HEK293 (cell line): ENCODE measurements around the gene FAAH.

Source experiments
- GLIS1 ChIP-seq: fragments of 450-650 bp; formaldehyde crosslinking; IDR thresholded peaks from 2 replicates; pipeline ENCODE4 v1.5.1; 2016; ENCODE audit warnings: missing biosample characterization, missing genetic modification characterization
- KLF7 ChIP-seq: fragments of 450-650 bp; formaldehyde crosslinking; IDR thresholded peaks from 2 replicates; pipeline ENCODE4 v1.5.1; 2016; ENCODE audit warnings: missing biosample characterization, missing genetic modification characterization, borderline replicate concordance
- SCRT1 ChIP-seq: fragments of 450-650 bp; formaldehyde crosslinking; IDR thresholded peaks from 2 replicates; pipeline ENCODE4 v1.5.1; 2016; ENCODE audit warnings: missing biosample characterization, missing genetic modification characterization, borderline replicate concordance
- YY2 ChIP-seq: fragments of 450-650 bp; formaldehyde crosslinking; IDR thresholded peaks from 2 replicates; pipeline ENCODE4 v1.5.1; 2016; ENCODE audit warnings: missing biosample characterization, missing genetic modification characterization
- ZNF146 ChIP-seq: fragments of 450-650 bp; formaldehyde crosslinking; IDR thresholded peaks from 2 replicates; pipeline ENCODE4 v1.5.1; 2016; ENCODE audit warnings: missing biosample characterization, missing genetic modification characterization
- ZNF16 ChIP-seq: fragments of 450-650 bp; formaldehyde crosslinking; IDR thresholded peaks from 2 replicates; pipeline ENCODE4 v1.5.1; 2016; ENCODE audit warnings: low read depth, missing biosample characterization, missing genetic modification characterization
- ZNF248 ChIP-seq: fragments of 450-650 bp; formaldehyde crosslinking; IDR thresholded peaks from 2 replicates; pipeline ENCODE4 v1.5.1; 2017; ENCODE audit warnings: missing biosample characterization, missing genetic modification characterization
- ZNF266 ChIP-seq: fragments of 450-650 bp; formaldehyde crosslinking; IDR thresholded peaks from 2 replicates; pipeline ENCODE4 v1.5.1; 2016; ENCODE audit warnings: missing biosample characterization, missing genetic modification characterization, low read depth
- ZNF335 ChIP-seq: fragments of 450-650 bp; formaldehyde crosslinking; conservative IDR thresholded peaks from 2 replicates; pipeline ENCODE4 v1.5.1; 2016; ENCODE audit warnings: missing biosample characterization, missing genetic modification characterization
- ZNF521 ChIP-seq: fragments of 450-650 bp; formaldehyde crosslinking; IDR thresholded peaks from 2 replicates; pipeline ENCODE4 v1.5.1; 2017; ENCODE audit warnings: missing biosample characterization, mild to moderate bottlenecking, missing genetic modification characterization
- ZNF585B ChIP-seq: fragments of 450-650 bp; formaldehyde crosslinking; IDR thresholded peaks from 2 replicates; pipeline ENCODE4 v1.5.1; 2016; ENCODE audit warnings: missing biosample characterization, missing genetic modification characterization
- ZNF660 ChIP-seq: fragments of 450-650 bp; IDR thresholded peaks from 2 replicates; pipeline ENCODE4 v1.5.1; 2018; ENCODE audit warnings: missing biosample characterization, mild to moderate bottlenecking, missing genetic modification characterization
- ZNF747 ChIP-seq: fragments of 450-650 bp; formaldehyde crosslinking; IDR thresholded peaks from 2 replicates; pipeline ENCODE4 v1.5.1; 2016; ENCODE audit warnings: missing biosample characterization, missing genetic modification characterization
- ZSCAN16 ChIP-seq: fragments of 450-650 bp; formaldehyde crosslinking; IDR thresholded peaks from 2 replicates; pipeline ENCODE4 v1.5.1; 2016; ENCODE audit warnings: missing biosample characterization, missing genetic modification characterization
- ZXDB ChIP-seq: fragments of 450-650 bp; formaldehyde crosslinking; IDR thresholded peaks from 2 replicates; pipeline ENCODE4 v1.5.1; 2016; ENCODE audit warnings: missing biosample characterization, missing genetic modification characterization
- TF ChIP-seq, protein P1 (sequence below): fragments of 450-650 bp; formaldehyde crosslinking; conservative IDR thresholded peaks from 2 replicates; pipeline ENCODE4 v1.5.1; 2016; ENCODE audit warnings: low read depth, missing biosample characterization, missing genetic modification characterization
- TF ChIP-seq, protein P2 (sequence below): fragments of 450-650 bp; formaldehyde crosslinking; IDR thresholded peaks from 2 replicates; pipeline ENCODE4 v1.5.1; 2016; ENCODE audit warnings: missing biosample characterization, missing genetic modification characterization
- TF ChIP-seq, protein P3 (sequence below): fragments of 450-650 bp; formaldehyde crosslinking; IDR thresholded peaks from 2 replicates; pipeline ENCODE4 v1.5.1; 2017; ENCODE audit warnings: missing biosample characterization, missing genetic modification characterization
- TF ChIP-seq, protein P4 (sequence below): fragments of 450-650 bp; formaldehyde crosslinking; conservative IDR thresholded peaks from 2 replicates; pipeline ENCODE4 v1.5.1; 2016; ENCODE audit warnings: low read depth, missing biosample characterization, missing genetic modification characterization
- TF ChIP-seq, protein P5 (sequence below): fragments of 450-650 bp; formaldehyde crosslinking; IDR thresholded peaks from 2 replicates; pipeline ENCODE4 v1.5.1; 2016; ENCODE audit warnings: missing biosample characterization, missing genetic modification characterization
- TF ChIP-seq, protein P6 (sequence below): fragments of 450-650 bp; formaldehyde crosslinking; IDR thresholded peaks from 2 replicates; pipeline ENCODE4 v1.5.1; 2017; ENCODE audit warnings: missing biosample characterization, missing genetic modification characterization
- TF ChIP-seq, protein P7 (sequence below): fragments of 450-650 bp; formaldehyde crosslinking; IDR thresholded peaks from 2 replicates; pipeline ENCODE4 v1.5.1; 2016; ENCODE audit warnings: missing biosample characterization, missing genetic modification characterization

Gene FAAH

DNA sequence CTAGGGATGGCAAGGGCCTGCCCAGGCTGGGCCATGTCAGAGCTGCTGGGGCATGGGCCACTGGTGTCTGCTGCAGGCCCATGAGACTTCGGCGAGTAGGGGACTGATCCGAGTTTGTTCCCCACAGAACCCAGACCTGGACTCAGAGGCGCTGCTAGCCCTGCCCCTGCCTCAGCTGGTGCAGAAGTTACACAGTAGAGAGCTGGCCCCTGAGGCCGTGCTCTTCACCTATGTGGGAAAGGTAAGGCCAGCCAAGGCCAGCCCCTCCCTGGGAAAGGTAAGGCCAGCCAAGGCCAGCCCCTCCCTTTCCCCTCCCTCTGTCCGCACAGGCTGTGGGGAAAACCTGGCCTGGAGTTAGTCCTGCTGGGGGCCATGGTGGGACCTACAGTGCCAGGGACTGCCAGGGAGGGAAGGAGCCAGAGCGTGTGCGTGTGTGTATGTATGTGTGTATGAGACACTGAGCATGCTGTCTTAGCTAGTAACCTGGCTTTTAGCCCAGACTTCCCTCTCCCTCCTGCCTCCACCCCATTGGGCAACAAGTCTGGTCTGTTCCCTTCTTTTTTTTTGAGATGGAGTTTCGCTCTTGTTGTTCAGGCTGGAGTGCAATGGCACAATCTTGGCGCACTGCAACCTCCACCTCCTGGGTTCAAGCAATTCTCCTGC lies 8.0 kb downstream of the FAAH start (continued):
- TF ChIP-seq, protein P1, sequence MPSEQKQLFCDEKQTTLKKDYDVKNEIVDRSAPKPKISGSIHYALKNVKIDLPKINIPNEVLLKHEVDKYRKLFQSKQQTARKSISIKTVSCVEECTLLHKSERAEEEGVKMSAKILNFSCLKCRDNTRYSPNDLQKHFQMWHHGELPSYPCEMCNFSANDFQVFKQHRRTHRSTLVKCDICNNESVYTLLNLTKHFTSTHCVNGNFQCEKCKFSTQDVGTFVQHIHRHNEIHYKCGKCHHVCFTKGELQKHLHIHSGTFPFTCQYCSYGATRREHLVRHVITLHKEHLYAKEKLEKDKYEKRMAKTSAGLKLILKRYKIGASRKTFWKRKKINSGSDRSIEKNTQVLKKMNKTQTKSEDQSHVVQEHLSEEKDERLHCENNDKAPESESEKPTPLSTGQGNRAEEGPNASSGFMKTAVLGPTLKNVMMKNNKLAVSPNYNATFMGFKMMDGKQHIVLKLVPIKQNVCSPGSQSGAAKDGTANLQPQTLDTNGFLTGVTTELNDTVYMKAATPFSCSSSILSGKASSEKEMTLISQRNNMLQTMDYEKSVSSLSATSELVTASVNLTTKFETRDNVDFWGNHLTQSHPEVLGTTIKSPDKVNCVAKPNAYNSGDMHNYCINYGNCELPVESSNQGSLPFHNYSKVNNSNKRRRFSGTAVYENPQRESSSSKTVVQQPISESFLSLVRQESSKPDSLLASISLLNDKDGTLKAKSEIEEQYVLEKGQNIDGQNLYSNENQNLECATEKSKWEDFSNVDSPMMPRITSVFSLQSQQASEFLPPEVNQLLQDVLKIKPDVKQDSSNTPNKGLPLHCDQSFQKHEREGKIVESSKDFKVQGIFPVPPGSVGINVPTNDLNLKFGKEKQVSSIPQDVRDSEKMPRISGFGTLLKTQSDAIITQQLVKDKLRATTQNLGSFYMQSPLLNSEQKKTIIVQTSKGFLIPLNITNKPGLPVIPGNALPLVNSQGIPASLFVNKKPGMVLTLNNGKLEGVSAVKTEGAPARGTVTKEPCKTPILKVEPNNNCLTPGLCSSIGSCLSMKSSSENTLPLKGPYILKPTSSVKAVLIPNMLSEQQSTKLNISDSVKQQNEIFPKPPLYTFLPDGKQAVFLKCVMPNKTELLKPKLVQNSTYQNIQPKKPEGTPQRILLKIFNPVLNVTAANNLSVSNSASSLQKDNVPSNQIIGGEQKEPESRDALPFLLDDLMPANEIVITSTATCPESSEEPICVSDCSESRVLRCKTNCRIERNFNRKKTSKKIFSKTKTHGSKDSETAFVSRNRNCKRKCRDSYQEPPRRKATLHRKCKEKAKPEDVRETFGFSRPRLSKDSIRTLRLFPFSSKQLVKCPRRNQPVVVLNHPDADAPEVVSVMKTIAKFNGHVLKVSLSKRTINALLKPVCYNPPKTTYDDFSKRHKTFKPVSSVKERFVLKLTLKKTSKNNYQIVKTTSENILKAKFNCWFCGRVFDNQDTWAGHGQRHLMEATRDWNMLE (tag by site-specific recombination), result no peak
- TF ChIP-seq, protein P2, sequence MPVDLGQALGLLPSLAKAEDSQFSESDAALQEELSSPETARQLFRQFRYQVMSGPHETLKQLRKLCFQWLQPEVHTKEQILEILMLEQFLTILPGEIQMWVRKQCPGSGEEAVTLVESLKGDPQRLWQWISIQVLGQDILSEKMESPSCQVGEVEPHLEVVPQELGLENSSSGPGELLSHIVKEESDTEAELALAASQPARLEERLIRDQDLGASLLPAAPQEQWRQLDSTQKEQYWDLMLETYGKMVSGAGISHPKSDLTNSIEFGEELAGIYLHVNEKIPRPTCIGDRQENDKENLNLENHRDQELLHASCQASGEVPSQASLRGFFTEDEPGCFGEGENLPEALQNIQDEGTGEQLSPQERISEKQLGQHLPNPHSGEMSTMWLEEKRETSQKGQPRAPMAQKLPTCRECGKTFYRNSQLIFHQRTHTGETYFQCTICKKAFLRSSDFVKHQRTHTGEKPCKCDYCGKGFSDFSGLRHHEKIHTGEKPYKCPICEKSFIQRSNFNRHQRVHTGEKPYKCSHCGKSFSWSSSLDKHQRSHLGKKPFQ (tag by site-specific recombination), result no peak
- TF ChIP-seq YY2 (no peak), GLIS1 (peak; percentile 52), ZNF585B (tag by site-specific recombination) (no peak), ZSCAN16 (tag by site-specific recombination) (no peak), ZNF660 (no peak; the same call in 1 of the 2 replicates), ZNF335 (tag by site-specific recombination) (peak; percentile 84), ZNF521 (tag by site-specific recombination) (no peak), SCRT1 (tag by site-specific recombination) (peak; percentile 92), ZNF266 (tag by site-specific recombination) (no peak), ZNF16 (tag by site-specific recombination) (no peak), ZXDB (tag by site-specific recombination) (peak; percentile 38), KLF7 (tag by site-specific recombination) (no peak), ZNF146 (no peak), ZNF248 (tag by site-specific recombination) (no peak), ZNF747 (tag by site-specific recombination) (no peak)
- TF ChIP-seq, protein P3, sequence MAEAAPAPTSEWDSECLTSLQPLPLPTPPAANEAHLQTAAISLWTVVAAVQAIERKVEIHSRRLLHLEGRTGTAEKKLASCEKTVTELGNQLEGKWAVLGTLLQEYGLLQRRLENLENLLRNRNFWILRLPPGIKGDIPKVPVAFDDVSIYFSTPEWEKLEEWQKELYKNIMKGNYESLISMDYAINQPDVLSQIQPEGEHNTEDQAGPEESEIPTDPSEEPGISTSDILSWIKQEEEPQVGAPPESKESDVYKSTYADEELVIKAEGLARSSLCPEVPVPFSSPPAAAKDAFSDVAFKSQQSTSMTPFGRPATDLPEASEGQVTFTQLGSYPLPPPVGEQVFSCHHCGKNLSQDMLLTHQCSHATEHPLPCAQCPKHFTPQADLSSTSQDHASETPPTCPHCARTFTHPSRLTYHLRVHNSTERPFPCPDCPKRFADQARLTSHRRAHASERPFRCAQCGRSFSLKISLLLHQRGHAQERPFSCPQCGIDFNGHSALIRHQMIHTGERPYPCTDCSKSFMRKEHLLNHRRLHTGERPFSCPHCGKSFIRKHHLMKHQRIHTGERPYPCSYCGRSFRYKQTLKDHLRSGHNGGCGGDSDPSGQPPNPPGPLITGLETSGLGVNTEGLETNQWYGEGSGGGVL, result peak; percentile 87
- TF ChIP-seq, protein P4, sequence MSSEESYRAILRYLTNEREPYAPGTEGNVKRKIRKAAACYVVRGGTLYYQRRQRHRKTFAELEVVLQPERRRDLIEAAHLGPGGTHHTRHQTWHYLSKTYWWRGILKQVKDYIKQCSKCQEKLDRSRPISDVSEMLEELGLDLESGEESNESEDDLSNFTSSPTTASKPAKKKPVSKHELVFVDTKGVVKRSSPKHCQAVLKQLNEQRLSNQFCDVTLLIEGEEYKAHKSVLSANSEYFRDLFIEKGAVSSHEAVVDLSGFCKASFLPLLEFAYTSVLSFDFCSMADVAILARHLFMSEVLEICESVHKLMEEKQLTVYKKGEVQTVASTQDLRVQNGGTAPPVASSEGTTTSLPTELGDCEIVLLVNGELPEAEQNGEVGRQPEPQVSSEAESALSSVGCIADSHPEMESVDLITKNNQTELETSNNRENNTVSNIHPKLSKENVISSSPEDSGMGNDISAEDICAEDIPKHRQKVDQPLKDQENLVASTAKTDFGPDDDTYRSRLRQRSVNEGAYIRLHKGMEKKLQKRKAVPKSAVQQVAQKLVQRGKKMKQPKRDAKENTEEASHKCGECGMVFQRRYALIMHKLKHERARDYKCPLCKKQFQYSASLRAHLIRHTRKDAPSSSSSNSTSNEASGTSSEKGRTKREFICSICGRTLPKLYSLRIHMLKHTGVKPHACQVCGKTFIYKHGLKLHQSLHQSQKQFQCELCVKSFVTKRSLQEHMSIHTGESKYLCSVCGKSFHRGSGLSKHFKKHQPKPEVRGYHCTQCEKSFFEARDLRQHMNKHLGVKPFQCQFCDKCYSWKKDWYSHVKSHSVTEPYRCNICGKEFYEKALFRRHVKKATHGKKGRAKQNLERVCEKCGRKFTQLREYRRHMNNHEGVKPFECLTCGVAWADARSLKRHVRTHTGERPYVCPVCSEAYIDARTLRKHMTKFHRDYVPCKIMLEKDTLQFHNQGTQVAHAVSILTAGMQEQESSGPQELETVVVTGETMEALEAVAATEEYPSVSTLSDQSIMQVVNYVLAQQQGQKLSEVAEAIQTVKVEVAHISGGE, result no peak
- TF ChIP-seq, protein P5, sequence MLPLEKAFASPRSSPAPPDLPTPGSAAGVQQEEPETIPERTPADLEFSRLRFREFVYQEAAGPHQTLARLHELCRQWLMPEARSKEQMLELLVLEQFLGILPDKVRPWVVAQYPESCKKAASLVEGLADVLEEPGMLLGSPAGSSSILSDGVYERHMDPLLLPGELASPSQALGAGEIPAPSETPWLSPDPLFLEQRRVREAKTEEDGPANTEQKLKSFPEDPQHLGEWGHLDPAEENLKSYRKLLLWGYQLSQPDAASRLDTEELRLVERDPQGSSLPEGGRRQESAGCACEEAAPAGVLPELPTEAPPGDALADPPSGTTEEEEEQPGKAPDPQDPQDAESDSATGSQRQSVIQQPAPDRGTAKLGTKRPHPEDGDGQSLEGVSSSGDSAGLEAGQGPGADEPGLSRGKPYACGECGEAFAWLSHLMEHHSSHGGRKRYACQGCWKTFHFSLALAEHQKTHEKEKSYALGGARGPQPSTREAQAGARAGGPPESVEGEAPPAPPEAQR (tag by site-specific recombination), result peak; percentile 36; the same call in 1 of the 2 replicates
- TF ChIP-seq, protein P6, sequence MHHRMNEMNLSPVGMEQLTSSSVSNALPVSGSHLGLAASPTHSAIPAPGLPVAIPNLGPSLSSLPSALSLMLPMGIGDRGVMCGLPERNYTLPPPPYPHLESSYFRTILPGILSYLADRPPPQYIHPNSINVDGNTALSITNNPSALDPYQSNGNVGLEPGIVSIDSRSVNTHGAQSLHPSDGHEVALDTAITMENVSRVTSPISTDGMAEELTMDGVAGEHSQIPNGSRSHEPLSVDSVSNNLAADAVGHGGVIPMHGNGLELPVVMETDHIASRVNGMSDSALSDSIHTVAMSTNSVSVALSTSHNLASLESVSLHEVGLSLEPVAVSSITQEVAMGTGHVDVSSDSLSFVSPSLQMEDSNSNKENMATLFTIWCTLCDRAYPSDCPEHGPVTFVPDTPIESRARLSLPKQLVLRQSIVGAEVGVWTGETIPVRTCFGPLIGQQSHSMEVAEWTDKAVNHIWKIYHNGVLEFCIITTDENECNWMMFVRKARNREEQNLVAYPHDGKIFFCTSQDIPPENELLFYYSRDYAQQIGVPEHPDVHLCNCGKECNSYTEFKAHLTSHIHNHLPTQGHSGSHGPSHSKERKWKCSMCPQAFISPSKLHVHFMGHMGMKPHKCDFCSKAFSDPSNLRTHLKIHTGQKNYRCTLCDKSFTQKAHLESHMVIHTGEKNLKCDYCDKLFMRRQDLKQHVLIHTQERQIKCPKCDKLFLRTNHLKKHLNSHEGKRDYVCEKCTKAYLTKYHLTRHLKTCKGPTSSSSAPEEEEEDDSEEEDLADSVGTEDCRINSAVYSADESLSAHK, result no peak
- TF ChIP-seq, protein P7, sequence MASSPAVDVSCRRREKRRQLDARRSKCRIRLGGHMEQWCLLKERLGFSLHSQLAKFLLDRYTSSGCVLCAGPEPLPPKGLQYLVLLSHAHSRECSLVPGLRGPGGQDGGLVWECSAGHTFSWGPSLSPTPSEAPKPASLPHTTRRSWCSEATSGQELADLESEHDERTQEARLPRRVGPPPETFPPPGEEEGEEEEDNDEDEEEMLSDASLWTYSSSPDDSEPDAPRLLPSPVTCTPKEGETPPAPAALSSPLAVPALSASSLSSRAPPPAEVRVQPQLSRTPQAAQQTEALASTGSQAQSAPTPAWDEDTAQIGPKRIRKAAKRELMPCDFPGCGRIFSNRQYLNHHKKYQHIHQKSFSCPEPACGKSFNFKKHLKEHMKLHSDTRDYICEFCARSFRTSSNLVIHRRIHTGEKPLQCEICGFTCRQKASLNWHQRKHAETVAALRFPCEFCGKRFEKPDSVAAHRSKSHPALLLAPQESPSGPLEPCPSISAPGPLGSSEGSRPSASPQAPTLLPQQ (tag by site-specific recombination), result peak; percentile 98
